PFSK-1 (cell line): ENCODE data around the gene PBX3.

Source experiments
- FOXP2 ChIP-seq: optimal IDR thresholded peaks from 2 replicates; pipeline ENCODE3; 2011; ENCODE audit warnings: borderline replicate concordance, control low read depth, inconsistent platforms; ENCODE audit not compliant: insufficient read depth; ENCODE audit errors: extremely low read length, extremely low read depth
- POLR2AphosphoS5 ChIP-seq: IDR thresholded peaks from 2 replicates; pipeline ENCODE4 v1.6.1; 2012; ENCODE audit warnings: low read depth, mild to moderate bottlenecking, control low read depth, low read length, moderate library complexity
- TF ChIP-seq, protein P1 (sequence below), 2 experiments: IDR thresholded peaks; 2 replicates each; pipeline versions ENCODE4 v1.6.1 to v1.8.0; 2011 to 2012; ENCODE audit warnings: low read depth in 2 of 2, low read length in 2 of 2, control low read depth in 1 of 2, inconsistent platforms in 1 of 2, mild to moderate bottlenecking in 1 of 2, moderate library complexity in 1 of 2; ENCODE audit not compliant: insufficient read depth in 1 of 2

DNA sequence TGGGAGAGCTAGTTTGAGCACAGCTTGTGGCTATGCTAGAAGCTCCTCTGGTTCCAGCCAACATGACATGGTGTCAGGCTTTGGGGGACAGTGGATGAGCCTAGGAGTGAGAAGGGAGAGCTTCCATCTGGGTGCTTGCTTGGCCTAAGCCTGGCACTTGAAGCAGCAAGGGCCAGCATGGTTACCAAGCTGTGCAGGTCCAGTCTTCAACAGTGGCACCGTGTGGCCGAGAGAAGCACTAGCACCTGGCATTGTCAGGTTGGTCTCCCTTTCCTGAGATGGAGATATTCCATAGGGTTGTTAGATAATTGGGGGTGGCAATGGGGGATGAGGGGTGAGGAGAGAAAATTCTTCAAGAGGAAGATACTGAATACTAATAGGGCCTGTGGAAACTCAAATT lies 261.9 kb downstream of the PBX3 start:
- TF ChIP-seq POLR2AphosphoS5 = no peak
- TF ChIP-seq, protein P1, sequence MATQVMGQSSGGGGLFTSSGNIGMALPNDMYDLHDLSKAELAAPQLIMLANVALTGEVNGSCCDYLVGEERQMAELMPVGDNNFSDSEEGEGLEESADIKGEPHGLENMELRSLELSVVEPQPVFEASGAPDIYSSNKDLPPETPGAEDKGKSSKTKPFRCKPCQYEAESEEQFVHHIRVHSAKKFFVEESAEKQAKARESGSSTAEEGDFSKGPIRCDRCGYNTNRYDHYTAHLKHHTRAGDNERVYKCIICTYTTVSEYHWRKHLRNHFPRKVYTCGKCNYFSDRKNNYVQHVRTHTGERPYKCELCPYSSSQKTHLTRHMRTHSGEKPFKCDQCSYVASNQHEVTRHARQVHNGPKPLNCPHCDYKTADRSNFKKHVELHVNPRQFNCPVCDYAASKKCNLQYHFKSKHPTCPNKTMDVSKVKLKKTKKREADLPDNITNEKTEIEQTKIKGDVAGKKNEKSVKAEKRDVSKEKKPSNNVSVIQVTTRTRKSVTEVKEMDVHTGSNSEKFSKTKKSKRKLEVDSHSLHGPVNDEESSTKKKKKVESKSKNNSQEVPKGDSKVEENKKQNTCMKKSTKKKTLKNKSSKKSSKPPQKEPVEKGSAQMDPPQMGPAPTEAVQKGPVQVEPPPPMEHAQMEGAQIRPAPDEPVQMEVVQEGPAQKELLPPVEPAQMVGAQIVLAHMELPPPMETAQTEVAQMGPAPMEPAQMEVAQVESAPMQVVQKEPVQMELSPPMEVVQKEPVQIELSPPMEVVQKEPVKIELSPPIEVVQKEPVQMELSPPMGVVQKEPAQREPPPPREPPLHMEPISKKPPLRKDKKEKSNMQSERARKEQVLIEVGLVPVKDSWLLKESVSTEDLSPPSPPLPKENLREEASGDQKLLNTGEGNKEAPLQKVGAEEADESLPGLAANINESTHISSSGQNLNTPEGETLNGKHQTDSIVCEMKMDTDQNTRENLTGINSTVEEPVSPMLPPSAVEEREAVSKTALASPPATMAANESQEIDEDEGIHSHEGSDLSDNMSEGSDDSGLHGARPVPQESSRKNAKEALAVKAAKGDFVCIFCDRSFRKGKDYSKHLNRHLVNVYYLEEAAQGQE (IDR thresholded peaks at IDR 0.05; ENCODE audit: insufficient read depth in 1 of 2, low read depth in 2 of 2, low read length in 2 of 2) = no peak
- TF ChIP-seq FOXP2 = no peak
